ENCODE results near the gene KCNK1. TPM values are rescaled to one million over a fixed set of nuclear protein-coding genes. Genes with fewer than 3 reads are reported as not detected.

KCNK1 gene
- total and polyA plus RNA-seq, 10 donors, result 0.15 to 2.9 (median 1.3) TPM

- H3K4me3 ChIP-seq, result no peak overlapping the region
- peaks cover 0 to 39% (median 3%) of the 10 kb centered on the region in 7 donors for H3K27me3 ChIP-seq (replicated peaks in 1 of 7)
- peaks cover 0 to 4% (median 1%) of the 10 kb centered on the region in 6 donors for H3K4me1 ChIP-seq
- intact Hi-C loops (cut with DNase I; ENCODE audit: low total_unique reads), result no loop called here
- 73 to 96% (median 77%) methylated on average over 2 of the region's 2 CpGs for WGBS, 5 donors
- TF ChIP-seq POLR2AphosphoS5 (IDR thresholded peaks at IDR 0.05) (no peak), POLR2A (IDR thresholded peaks at IDR 0.05) (no peak), CTCF (IDR thresholded peaks at IDR 0.05 in 8 of 11, conservative IDR thresholded peaks at IDR 0.05 in 3 of 11) (no peak)
- H3K9me3 ChIP-seq, result no peaks in the 10 kb centered on the region
- no peaks in the 10 kb centered on the region for H3K36me3 ChIP-seq
- no peak for DNase-seq
- H3K27ac ChIP-seq, result no peak overlapping the region
These were observed 6.2 kb downstream of the KCNK1 start for GRCh38 chr1:233620065-233620464.

GRCh38 chr1:233621923-233622322 lies 8.0 kb downstream of the KCNK1 start:
- H3K4me1 ChIP-seq, result no peaks in the 10 kb centered on the region
- H3K36me3 ChIP-seq, result no peaks in the 10 kb centered on the region
- TF ChIP-seq POLR2A (IDR thresholded peaks at IDR 0.05) (no peak), POLR2AphosphoS5 (IDR thresholded peaks at IDR 0.05) (no peak), CTCF (IDR thresholded peaks at IDR 0.05 in 8 of 11, conservative IDR thresholded peaks at IDR 0.05 in 3 of 11) (no peak)
- peaks cover 0 to 23% (median 0%) of the 10 kb centered on the region in 7 donors for H3K27me3 ChIP-seq (replicated peaks in 1 of 7)
- H3K9me3 ChIP-seq, result no peaks in the 10 kb centered on the region
- H3K4me3 ChIP-seq, result no peak overlapping the region
- no peak overlapping the region for H3K27ac ChIP-seq
- intact Hi-C loops (cut with DNase I; ENCODE audit: low total_unique reads), result no loop called here
- WGBS, 5 donors, result 82 to 93% (median 88%) methylated on average over 3 of the region's 3 CpGs
- no peak for DNase-seq

- no peaks in the 10 kb centered on the region for H3K36me3 ChIP-seq
- intact Hi-C loops (cut with DNase I; ENCODE audit: low total_unique reads), result no loop called here
These were observed 10.4 kb downstream of the KCNK1 start for GRCh38 chr1:233624289-233624688.

GRCh38 chr1:233625087-233625486 lies 11.2 kb downstream of the KCNK1 start:
- no peak overlapping the region for H3K27ac ChIP-seq
- no peak for DNase-seq
- H3K36me3 ChIP-seq, result no peaks in the 10 kb centered on the region
- H3K27me3 ChIP-seq (replicated peaks in 1 of 7), result peaks cover 0 to 13% (median 0%) of the 10 kb centered on the region in 7 donors
- TF ChIP-seq POLR2A (IDR thresholded peaks at IDR 0.05) (no peak), POLR2AphosphoS5 (IDR thresholded peaks at IDR 0.05) (no peak)
- WGBS, 5 donors, result 82 to 94% (median 91%) methylated on average over 2 of the region's 2 CpGs
- no peak overlapping the region for H3K4me3 ChIP-seq
- intact Hi-C loops (cut with DNase I; ENCODE audit: low total_unique reads), result no loop called here
- no peaks in the 10 kb centered on the region for H3K9me3 ChIP-seq
- H3K4me1 ChIP-seq, result no peaks in the 10 kb centered on the region

More at GRCh38 chr1:233624289-233624688, 10.4 kb downstream of the KCNK1 start:
- 84 to 100% (median 96%) methylated on average over 3 of the region's 3 CpGs for WGBS, 5 donors
- Histone ChIP-seq H3K4me1 (no peaks in the 10 kb centered on the region), H3K27ac (no peak overlapping the region), H3K4me3 (no peak overlapping the region), H3K9me3 (no peaks in the 10 kb centered on the region), H3K27me3 (replicated peaks in 1 of 7) (peaks cover 0 to 13% (median 0%) of the 10 kb centered on the region in 7 donors)
- DNase-seq, result no peak
- no peak for TF ChIP-seq POLR2AphosphoS5 (IDR thresholded peaks at IDR 0.05)
- TF ChIP-seq POLR2A (IDR thresholded peaks at IDR 0.05), result no peak
- TF ChIP-seq CTCF (IDR thresholded peaks at IDR 0.05 in 8 of 11, conservative IDR thresholded peaks at IDR 0.05 in 3 of 11), result no peak
